Esophagus mucosa (tissue), 1 donor: ENCODE results near the gene RTL10. TPM values are rescaled to one million over a fixed set of nuclear protein-coding genes. Genes with fewer than 3 reads are reported as not detected.

ENCODE experiments used
- ATAC-seq: fragments of 200-7000 bp; cut with Tn5 transposase; one replicate; pipeline ENCODE4 v1.9.1; 2020
- total RNA-seq: library from RNA; stranded (reverse); gene quantifications from one replicate; pipeline ENCODE4 v1.2.4, GENCODE V29; 2023
- donor health status: DM: yes; HTN: yes; CAD: no.

RTL10 gene, protein sequence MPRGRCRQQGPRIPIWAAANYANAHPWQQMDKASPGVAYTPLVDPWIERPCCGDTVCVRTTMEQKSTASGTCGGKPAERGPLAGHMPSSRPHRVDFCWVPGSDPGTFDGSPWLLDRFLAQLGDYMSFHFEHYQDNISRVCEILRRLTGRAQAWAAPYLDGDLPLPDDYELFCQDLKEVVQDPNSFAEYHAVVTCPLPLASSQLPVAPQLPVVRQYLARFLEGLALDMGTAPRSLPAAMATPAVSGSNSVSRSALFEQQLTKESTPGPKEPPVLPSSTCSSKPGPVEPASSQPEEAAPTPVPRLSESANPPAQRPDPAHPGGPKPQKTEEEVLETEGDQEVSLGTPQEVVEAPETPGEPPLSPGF
- total RNA-seq, result 14.0 TPM

DNA sequence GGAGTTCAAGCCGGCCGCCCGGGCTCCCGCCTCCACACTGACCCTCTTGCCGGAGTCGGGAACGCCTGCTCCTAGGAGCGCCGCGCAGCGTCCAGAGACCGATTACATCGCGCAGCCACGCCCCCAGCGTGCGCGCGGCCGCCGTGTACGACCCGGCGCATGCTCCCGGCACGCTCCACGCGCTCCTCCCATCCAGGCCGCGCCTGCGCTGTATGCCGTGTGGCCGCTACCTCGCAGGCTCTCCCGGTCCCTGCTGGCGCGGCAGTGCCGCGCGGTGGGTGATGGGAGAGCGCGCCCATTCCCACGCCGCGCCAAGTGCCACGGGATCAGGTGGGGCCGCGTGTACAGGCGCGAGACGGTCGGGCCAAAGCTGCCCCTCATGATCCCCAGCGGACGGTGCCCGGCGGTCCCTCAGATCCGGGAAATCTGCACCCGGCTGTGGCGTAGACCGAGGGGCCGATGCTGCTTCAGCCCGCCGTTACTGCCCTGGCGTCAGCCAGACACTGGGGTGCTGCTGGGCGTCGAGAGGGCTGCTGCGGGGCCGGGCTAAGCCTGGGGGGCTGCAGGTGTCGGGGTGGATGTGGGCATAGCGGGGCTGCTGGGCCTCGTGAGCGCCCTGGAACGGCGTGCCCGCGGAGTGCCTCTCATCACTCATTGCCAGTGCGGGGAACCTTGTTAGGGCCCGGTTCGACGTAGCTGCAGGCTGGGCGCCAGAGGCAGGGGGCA lies at the start of gene RTL10, which contains the start of gene GNB1L:
RTL10 (minus strand) TSS at position 97 of the 726 bp plus-strand sequence. CDS start 2,613 bp downstream, outside the sequence.
GNB1L (minus strand) TSS at position 97 of the 726 bp plus-strand sequence. CDS start 33,519 bp downstream, outside the sequence.
- peak; percentile 93 for ATAC-seq

DNA sequence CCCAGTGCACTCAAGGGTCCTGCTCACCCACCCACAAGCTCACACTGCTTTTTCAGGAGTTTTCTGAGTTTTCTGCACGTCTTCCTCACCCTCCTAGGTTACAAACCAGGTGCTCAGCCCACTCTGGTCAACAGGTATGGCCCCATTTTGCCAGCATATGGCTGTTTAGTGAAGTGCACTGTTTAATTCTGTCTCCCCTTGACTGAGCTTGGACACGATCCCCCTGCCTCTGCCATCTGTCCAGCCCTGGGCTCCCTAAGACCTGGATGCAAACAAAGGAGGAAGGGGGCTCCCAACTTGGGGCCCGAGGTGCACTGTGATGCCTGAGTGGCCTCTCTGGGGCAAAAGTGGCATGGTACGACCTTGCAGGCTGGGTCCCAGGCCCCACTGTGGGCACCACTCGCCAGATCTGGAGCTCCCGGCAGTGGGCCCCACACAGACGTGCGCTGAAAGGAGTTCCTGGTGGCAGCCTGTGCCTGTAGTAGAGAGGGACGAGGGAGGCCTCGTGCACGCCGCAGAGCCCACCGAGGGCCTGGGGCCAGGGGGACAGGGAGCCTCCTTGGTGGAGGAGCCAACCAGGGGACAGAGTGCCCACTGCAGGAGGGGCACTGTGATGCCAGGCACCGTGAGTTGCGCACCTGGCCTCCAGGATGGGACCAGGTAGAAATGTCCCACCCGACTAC lies 49.6 kb upstream of the RTL10 start:
- ATAC-seq, result no peak

DNA sequence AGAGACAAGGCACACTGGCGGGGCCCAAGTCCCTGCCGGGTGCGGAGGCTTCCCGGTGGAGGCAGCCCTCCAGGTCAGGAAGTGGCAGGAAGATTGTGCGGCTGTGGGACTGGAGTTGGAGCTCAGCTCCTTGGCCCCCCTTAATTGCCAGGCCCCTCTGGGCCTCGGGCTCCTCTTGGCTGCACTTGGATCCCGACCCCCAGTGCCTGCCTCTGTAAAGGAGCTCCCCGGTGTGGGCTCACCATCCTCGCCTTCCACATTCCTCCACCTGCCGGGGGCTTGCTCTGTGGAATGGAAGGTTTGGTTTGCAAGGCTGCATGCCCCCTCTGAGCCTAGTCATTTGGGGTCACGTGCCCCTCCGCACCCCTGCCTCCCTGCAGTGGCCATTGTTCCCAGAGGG lies 48.8 kb upstream of the RTL10 start:
- no peak for ATAC-seq

DNA sequence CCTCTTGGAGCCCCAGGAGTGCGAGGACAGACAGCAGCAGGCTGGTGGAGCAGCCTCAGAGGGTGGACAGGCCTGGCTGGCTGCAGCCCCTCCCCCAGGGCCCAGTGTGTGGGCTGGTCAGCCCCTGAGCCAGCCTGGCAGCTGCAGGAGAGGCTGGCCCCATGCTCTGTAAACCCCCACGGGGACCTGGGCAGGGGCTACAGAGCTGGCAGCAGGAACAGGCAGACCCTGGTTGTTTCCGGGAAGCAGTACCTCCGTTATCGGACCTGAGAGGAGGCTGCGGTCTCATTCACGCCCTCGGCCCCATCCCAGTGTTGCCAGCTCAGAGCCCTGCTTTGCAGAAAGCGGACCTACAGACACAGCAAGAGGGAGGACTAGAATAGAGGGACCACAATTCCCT lies 48.4 kb upstream of the RTL10 start:
- ATAC-seq, result no peak

DNA sequence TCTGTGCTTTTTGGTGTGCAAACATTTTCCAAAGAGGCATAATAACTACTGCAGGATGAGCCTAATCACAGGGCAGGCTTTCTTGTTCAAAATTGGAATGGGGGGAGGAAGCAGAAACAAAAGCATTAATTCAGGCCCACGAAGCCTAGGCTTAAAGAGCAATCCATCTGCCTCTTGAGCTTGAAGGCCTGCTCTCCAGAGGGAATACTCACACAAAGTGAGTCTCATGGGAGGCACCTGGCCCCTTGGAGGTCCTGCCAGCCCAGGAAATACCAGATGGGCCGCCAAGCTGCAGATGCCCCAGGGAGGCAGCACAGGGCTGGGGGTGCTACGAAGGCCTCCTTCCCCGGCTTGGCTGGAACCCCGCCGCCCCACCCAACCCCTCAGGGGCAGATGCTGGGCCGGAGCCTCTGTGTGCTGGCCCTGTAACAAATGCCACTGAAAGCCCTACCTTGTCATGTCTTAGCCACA lies 47.6 kb upstream of the RTL10 start:
- ATAC-seq, result no peak

DNA sequence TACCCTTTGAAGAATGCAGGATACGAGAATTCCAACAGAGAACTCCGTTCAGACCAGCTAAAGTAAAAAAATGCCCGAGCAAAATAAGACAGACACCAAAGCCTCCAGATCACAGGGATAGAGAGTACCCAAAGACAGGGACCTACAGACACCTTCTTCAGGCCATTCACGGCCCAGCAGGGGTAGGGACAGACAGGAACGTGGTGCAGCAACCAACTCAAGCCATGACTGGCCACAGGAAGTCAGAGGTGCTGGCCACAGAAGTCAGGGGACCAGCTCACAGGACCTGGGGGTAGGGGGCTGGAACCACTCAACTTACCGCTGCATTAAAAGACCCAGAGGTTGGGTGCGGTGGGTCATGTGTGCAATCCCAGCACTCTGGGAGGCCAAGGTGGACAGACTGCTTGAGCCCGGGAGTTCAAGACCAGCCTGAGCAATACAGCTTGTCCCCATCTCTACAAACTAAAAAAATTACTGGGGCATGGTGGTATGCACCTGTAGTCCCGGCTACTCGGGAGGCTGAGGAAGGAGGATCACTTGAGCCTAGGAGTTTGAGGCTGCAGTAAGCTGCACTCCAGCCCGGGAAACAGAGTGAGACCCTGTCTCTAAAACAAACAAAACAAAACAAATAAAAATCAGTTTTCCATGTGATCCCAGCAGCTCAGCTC lies 47.0 kb upstream of the RTL10 start:
- ATAC-seq, result no peak

DNA sequence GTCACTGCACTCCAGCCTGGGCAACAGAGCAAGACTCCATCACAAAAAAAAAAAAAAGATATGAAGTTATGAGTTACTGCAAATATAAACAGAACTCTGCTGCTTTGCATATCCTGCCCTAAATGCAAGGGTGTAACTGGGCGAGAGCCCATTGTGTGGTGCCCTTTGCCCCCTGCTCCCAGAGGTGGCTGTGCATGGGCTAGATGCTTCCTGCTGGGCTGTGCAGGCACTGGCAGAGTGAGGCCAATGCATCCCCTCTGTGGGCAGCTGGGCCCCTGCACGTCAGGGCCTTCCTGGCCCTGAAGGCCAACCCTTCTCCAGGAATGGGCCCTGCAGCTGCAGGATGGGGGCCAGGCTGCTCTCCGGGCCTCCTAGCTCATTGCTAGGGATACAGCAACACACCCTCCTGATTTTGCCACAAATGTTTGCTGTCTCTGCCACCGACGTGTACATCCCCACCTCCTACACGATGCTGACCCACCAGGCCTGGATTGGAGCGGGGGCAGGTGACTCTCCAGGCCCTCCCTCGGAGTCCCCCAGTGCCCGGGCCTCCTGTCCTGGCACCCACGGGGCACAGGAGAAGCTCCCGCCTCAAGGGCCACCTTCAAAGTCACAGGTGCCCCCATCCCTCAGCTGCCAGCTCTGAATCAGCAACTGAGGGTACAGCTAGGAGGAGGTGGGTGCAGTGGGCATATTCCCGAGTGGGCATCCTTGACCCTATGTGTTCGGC lies 46.2 kb upstream of the RTL10 start:
- no peak for ATAC-seq

DNA sequence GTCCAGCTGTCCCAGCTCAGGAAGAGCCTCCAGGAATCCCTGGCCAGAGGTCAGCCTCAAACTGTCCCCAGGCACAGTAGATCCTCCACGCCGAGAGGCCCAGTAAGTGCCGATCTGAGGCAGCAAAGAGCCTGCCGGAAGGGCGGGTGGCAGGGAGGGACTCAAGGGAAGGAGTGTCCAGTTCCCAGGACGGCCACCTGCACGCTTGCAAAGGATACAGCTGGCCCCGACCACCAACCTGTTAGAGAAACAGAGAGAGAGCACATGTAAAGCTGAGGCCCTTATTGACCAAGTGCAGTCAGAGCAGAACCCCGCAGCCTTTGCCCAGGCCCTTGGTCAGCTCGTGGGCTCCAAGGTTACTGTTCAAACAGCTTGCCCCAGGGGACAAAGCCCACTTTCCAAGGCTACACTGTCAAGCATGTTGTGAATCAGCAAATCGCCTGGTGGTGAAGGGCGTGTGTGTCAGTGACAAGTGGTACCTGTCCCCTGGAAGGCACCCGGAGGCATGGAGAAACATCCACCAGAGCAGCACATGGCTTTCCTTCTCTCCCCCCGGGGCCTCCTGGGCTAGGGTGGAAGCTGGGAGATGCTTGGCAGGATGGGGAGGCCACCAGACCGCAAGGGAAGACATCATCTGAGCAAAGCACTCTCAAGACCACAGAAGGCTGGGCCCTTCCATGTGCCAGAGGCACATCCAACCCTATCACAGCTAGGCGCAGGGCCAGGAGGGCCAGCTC lies 44.3 kb upstream of the RTL10 start:
- no peak for ATAC-seq

DNA sequence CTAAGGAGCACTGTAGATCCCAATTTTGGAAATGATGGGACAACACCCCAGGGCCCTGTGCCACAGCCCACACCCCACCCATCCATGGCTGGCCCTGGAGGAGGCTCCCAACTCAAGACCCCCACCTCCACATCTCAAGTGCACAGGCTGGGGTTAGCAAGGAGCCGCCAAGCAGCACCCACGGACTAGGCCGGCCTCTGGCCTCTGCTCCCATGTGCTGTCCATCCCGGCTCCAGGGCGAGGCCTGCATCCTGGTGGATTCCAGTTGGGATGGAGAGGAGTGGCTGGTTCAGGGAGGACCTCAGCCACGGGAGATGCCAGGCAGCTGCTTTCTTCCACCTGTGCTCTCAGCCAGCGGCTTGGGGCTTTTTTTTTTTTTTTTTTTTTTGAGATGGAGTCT lies 43.5 kb upstream of the RTL10 start:
- no peak for ATAC-seq

DNA sequence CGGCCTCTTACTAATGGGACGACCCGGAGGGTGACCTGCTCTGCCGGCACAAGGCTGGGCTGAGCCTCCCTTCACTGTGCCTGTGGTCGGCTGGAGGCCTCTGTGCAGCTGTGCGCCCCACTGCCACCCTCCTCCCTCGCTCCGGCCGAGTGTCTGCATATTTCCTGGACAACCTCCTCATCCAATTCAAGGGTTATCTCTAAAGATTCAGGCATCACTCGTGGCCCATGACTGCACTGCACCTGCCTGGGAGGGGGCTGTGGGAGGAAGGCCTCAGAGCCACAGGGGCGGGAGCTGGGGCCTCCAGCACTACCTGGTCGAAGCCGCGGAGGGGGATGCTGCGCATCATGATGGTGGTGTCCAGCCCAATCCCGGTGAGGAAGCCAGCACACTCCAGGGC lies 43.1 kb upstream of the RTL10 start:
- no peak for ATAC-seq

DNA sequence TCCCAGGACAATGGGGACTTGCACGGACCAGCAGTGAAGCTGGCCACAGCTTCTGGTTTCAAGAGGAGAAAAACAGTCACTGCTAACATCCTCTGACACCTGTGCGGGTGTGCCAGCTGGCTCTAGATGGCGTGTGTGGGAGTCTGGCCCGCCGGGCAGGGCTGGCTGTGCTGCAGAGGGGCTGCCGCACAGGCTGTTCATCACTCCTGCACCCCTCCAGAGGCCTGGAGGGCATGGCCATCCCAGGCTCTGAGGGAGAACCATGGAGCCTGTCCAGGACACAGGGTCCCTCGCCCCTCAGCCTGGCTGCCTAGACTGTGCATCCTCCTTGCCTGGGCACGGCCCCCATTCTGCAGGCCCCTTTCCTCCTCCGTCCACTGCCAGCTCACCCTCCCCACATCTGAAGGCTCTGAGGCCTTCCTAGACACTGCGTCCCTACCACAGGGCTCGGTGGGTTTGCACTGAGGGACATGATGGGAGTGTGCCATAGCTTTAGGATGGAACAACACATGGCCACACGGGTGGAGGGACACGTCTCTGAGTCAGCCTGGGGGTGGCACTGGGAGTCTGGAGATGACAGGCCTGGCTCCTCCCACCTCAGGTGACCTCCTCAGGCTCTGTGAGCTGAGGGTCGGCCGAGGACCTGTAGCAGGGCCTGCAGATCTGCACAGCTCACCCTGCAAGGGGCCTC lies 42.1 kb upstream of the RTL10 start:
- ATAC-seq, result peak; percentile 26

DNA sequence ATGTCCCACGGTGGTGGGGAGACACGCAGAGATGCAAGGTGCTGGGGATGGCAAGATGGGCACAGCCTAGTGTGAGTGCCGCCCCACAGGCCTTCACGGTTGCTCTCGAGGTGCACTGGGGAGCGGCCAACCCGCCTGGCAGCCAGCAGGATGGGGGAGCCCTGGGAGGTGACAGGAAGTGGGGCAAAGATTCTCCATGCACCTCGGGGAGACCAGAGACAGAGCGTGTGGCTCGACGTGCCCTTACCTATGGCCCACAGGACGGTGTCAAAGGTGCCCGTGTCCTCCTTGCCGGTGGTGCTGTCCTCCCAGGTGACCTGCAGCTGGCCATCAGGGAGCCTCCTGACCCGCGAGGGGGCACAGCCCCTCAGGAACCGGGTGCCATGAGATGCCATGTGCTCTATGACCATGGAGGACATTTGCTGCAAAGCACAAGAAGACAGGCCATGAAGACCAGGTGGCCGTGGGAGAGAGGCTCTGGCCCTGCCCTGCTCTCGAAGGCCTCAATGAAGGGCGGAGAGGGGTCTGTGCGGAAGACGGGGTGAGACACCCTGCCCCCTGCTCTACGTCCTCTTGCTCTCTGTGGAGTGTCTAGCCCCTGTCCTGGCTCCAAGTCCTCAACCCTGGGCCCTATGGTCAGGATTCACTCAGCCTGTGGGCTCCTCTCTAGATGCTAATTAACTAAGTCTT lies 40.6 kb upstream of the RTL10 start:
- ATAC-seq, result no peak

DNA sequence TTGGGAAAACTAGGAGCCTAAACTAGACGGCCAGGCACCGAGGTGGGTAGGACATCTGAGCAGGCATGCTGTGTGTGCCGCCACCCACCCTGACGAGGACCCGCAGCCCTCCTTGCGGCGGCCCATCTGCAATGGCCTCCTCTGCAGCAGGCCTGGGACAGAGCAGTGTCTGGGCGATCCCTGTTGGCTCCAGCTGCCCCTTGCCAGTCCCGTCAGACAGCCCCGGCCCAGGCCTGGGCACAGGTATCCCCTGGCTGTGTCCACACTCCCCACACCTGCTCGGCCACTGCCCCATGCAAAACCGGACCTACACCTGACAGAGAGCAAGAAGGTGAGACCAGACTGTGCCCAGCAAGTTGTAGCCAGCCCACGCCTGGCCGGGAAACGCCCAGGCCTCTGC lies 38.7 kb upstream of the RTL10 start:
- no peak for ATAC-seq

DNA sequence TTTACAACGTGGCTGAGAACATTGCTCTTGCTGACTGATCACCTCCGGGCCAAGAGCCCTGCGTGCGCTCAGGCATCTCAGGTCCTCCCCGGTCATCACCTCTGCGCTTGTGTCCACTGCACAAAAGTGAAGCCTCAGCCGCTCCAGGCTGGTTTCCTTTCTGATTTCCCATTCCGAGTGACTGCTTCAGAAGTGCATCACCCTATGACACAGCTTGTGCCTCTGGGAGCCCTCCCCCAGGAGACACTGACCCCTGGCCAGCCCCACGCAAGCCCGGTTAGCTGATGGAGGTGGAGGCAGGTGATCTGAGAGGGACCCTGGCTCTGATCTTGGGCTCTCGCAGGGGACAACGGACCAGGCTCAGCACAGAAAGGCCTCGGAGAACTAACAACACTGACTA lies 38.3 kb upstream of the RTL10 start:
- ATAC-seq, result no peak

DNA sequence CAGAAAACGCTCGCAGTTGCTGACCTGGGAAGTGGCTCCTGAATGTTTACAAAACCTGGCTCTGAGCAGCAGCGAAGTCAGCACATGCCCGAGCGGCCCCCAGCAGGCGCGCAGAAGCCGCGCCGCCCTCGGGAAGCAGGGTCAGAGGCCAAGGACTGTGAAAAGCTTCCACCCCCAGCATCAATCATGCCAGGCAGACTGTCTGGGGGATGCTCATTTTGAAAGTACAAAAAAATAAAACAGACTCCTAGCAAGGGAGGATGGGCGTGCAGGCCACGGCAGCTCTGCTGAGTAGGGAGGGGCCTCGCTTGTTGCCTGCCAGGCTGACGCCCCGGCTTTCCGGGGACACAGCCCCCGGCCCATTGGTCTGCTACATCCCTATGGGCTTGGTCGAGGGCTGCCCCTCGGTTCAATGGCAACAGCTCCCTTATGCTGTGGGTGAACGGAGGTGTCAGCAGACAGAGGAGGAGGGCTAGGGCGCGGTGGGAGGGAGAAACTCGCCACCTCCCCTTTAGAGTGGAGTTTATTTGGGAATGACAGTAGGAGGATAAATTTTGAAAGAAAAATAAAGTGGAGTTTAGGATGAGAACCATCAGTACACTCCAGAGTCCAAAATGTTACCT lies 37.7 kb upstream of the RTL10 start:
- peak; percentile 7 for ATAC-seq

DNA sequence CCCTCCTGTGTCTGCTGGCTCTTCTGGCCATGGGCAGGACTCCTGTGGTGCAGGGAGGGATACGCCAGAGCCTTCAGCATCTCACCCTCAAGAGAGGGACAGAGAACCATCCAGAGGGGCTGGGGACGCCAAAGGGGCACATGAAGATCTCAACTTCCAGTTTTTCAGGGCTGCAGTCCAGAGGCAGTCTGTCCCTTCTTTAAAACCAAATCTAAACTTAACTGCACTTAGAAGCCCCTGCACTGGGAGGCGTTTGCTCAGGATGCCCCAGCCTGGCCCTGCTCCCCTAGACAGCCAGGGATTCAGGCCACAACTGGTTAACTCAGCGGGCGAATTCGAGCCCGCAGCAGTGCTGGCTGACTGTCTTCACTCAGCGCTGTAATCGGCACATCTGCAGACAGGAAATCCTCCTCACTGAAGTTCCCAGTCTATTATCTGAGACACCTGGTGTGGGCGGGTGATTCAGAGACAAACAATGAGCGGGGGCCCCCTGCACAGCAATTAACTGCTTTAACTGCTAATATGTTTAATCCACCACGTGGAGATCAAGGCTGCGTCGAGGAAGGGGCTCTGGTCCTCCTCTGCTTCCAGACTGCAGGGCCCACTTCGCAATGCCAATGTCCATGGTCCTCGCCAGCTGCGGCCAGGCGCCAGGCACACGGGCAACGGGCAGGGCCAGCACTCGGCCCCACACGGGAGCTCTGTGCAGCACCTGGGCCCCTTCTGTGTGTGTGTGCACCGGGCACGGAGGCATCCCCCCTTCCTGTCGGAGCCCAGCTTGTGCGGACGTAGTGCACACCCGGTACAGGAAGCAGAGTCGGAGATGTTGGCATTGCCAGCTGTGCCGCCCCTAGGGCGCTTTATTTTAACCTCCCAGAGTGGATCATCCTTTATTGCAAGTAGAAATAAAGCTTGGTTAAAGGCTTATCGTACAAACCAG lies 36.9 kb upstream of the RTL10 start:
- ATAC-seq, result peak; percentile 51

DNA sequence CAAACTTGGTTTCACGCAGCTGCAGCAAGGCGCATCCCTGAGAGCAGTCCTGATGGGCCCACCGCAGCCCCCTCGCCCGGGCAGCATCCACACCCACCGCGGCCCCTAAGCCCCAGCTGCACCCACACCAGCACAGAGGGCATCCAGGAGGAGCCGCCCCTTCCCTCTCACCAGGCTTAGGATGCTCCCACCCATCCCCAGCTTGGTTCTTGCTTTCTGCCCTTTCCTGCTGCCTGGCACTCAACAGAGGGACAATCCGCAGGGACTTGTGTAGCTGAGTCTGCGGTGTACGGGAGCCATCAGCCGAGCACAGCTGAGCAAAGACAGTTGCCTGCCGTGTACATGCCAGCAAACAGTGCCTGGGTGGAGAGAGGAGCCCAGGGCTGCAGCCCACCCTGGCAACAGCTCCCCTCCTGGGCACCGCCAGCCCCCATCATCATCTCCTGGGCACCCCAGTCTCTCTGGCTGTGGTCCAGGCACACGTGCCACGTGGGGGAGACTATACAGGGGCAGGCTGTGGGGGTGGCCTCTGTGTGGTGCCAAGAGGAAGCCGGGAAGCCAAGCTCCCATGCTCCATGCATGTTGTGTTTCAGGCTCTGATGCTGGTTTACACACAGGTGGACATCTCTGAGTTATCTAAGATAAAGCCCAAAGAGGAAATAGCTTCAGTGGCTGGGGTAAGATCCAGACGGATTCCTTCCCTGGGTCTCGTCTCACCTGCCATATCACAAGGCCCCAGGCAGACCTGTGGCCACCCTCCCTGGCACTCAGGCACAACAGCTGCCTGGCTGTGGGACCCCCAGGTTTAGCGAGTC lies 36.0 kb upstream of the RTL10 start:
- ATAC-seq, result no peak
